ENCODE results near the gene IRX2.

The IRX2 gene

DNA sequence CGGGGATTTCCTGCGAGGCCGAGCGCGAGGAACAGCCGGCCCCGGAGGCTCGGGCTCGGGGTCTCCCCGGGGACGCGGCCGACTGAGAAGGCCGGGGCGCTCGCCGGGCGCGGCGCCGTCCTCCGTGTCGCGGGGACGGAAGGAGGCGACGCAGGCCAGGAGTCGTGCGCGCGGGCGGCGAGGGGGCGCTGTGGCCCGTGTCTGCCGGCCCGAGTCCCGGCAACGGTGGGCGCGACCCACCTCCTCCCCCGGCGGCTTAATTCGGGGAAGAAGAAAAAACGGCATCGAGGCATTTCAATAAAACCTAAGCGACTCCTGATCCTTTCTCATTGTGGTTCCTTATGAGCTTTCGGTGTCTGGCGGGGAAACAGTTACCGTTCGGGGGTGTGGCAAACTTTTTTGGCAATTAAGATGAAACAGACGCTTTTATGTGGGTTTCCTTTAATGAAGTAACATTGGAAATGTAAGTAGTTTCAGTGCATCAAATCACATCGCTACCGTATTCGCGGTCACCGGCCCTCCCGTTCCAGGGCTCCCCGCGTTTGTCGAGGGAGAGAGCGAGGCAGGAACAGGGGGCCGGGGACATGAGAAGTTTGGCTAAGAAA lies 3.7 kb upstream of the IRX2 start:
- peaks cover 99% of the 10 kb centered on the region for H3K27me3 ChIP-seq
- TF ChIP-seq, protein P1, sequence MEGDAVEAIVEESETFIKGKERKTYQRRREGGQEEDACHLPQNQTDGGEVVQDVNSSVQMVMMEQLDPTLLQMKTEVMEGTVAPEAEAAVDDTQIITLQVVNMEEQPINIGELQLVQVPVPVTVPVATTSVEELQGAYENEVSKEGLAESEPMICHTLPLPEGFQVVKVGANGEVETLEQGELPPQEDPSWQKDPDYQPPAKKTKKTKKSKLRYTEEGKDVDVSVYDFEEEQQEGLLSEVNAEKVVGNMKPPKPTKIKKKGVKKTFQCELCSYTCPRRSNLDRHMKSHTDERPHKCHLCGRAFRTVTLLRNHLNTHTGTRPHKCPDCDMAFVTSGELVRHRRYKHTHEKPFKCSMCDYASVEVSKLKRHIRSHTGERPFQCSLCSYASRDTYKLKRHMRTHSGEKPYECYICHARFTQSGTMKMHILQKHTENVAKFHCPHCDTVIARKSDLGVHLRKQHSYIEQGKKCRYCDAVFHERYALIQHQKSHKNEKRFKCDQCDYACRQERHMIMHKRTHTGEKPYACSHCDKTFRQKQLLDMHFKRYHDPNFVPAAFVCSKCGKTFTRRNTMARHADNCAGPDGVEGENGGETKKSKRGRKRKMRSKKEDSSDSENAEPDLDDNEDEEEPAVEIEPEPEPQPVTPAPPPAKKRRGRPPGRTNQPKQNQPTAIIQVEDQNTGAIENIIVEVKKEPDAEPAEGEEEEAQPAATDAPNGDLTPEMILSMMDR (IDR thresholded peaks at IDR 0.05), result no peak
- H3K9me3 ChIP-seq, result no peaks in the 10 kb centered on the region
- H3K4me1 ChIP-seq (ENCODE audit: control insufficient read depth in 1 of 2, insufficient read depth in 1 of 2, low read depth in 1 of 2, low read length in 1 of 2), result no peaks in the 10 kb centered on the region
- H3K27ac ChIP-seq, result no peak overlapping the region
- no peaks in the 10 kb centered on the region for H3K36me3 ChIP-seq
- H3K4me3 ChIP-seq (ENCODE audit: low read depth in 1 of 2, low read length in 1 of 2), result no peak overlapping the region

DNA sequence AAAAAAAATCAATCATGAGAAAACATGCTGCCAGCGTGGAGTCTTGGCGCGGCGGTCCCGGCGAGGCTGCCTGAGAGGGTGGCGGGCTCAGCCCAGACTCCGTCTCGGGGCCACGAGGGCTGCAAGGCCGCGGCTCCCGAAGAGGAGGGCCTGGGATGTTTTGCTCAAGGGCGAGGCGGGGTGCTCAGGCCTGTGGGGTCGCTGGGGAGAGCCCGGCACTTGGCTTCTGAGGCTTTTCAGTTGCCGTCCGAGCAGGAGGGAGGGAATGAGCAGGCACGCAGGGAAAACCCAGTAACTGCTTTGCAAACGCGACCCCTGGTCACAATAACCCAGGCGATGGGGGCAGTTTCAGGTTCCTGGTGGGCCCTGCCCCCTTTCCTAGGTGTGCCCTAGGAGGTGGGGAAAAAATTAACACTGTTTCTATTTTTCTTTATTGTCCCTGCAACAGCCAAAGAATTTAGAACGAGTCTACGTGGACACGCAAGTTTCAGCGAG lies 3.2 kb upstream of the IRX2 start:
- TF ChIP-seq, protein P1 (IDR thresholded peaks at IDR 0.05), result no peak
- H3K36me3 ChIP-seq, result no peaks in the 10 kb centered on the region
- no peak overlapping the region for H3K27ac ChIP-seq
- no peaks in the 10 kb centered on the region for H3K4me1 ChIP-seq (ENCODE audit: control insufficient read depth in 1 of 2, insufficient read depth in 1 of 2, low read depth in 1 of 2, low read length in 1 of 2)
- no peaks in the 10 kb centered on the region for H3K9me3 ChIP-seq
- H3K27me3 ChIP-seq, result peaks cover 99% of the 10 kb centered on the region
- H3K4me3 ChIP-seq (ENCODE audit: low read depth in 1 of 2, low read length in 1 of 2), result no peak overlapping the region

DNA sequence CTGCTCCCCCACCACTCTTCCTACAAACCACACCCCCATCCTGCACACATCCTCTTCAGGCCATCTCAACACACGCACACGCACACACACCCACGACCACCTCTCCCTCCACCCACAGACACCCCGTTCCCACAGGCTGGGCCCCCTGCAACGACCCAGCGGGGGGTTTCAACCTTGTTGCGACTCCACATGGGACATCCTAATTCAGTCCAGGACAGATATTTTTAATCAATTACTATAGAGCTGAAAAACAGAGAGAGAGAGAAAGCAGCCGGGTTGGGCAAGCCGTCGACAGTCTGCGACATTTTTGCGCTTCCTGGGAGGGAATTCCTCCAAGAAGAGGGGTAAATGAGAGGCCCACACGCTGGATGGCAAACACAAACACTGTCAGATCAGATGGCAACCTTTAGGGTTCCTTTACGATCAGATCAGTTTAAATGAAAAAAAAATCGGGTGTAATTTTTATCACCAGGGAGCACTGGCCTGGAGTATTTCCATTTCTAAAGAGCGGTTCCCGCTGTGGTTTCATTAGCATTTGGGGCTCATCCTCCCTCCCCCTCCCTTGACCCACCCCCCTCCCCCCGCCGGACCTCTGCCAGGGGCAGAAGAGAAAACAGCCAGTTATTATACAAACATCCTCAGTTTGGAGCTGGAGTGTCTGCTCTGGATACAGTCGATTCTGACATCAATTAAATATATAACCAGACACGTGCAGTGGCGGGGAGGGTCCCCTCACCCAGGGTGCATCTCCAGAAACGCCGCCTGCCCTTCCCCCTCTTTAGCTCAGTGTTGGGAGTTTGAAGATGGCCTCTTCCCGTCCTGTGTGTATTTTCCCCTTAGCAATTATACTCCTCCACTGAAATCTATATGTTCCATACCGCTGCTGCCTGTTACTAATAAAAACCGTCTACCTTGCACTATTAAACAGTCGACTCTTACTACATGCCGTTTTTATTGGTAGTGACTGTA lies 2.3 kb upstream of the IRX2 start:
- H3K4me1 ChIP-seq (ENCODE audit: control insufficient read depth in 1 of 2, insufficient read depth in 1 of 2, low read depth in 1 of 2, low read length in 1 of 2), result no peaks in the 10 kb centered on the region
- H3K27me3 ChIP-seq, result peaks cover 99% of the 10 kb centered on the region
- no peaks in the 10 kb centered on the region for H3K36me3 ChIP-seq
- H3K27ac ChIP-seq, result no peak overlapping the region
- no peak overlapping the region for H3K4me3 ChIP-seq (ENCODE audit: low read depth in 1 of 2, low read length in 1 of 2)
- TF ChIP-seq, protein P1 (IDR thresholded peaks at IDR 0.05), result no peak
- no peaks in the 10 kb centered on the region for H3K9me3 ChIP-seq

DNA sequence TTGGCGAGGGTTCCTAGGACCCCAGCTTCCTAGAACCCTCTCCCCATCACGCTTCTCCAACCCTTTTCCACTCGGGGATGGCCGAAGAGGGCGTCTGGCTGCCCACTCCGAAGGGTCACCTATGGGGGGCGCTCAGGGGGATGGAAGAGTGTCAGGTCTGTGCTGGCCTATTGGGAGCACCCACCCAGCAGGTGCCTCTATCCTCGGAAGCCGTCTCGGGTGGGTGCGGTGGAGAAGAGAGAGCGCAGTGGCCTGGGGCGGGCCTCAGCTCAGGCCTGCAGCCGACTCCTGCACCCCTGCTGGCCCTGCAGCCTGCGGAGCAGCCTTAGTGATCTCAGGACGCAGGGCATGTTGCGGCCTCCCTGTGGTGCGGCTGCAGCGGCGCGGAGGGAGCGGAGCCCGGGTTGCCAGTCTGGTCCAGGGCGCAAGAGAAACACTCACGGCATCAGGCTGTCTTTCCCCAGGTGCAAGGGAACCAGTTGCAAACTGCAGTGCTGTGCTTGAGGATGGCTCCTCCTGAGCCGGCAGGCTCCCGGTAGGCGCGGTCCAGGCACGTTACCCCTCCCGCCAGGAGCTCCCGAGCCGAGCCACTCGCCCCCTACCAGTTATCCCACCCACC lies 1.5 kb upstream of the IRX2 start:
- no peaks in the 10 kb centered on the region for H3K4me1 ChIP-seq (ENCODE audit: control insufficient read depth in 1 of 2, insufficient read depth in 1 of 2, low read depth in 1 of 2, low read length in 1 of 2)
- H3K4me3 ChIP-seq (ENCODE audit: low read depth in 1 of 2, low read length in 1 of 2), result no peak overlapping the region
- TF ChIP-seq, protein P1 (IDR thresholded peaks at IDR 0.05), result no peak
- no peaks in the 10 kb centered on the region for H3K36me3 ChIP-seq
- peaks cover 99% of the 10 kb centered on the region for H3K27me3 ChIP-seq
- H3K9me3 ChIP-seq, result no peaks in the 10 kb centered on the region
- H3K27ac ChIP-seq, result no peak overlapping the region

DNA sequence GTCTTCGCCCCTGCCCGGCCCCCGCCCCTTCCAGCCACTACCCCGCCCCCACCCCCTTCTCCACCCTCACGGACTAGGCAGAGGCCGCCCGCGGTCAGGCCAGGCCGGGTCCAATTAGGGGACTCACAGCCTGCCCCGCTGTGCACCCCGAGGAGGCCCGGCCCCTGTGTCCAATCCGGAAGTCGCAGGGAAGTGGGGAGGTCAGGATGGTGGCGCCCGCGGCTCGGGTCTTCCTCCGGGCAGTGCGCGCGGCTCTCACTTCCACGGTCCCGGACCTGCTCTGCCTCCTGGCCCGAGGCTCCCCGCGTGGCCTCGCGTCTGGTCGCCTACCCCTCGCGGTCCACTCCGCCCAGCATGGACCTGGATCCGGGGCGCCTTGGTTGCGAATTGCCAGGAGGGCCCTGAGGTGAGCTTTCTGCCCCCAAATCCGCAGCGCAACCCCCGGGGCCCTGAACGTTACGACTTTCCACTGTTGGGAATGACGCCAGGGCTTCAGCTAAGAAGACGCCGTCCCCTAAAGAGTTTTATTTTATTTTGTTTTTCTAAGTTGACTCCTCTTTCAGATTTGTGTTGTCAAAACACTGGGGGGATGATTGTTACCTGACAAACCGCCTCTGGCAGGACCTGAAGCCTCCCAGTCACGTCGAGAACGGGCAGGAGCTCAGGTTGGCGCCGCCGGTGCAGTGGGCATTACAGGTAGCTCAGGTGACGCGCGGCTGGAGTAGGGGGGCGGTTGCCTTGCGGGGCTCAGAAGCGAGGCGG lies 763 bp upstream of the IRX2 start:
- H3K4me3 ChIP-seq (ENCODE audit: low read depth in 1 of 2, low read length in 1 of 2), result no peak overlapping the region
- no peaks in the 10 kb centered on the region for H3K4me1 ChIP-seq (ENCODE audit: control insufficient read depth in 1 of 2, insufficient read depth in 1 of 2, low read depth in 1 of 2, low read length in 1 of 2)
- H3K9me3 ChIP-seq, result no peaks in the 10 kb centered on the region
- H3K36me3 ChIP-seq, result no peaks in the 10 kb centered on the region
- TF ChIP-seq, protein P1 (IDR thresholded peaks at IDR 0.05), result no peak
- H3K27ac ChIP-seq, result no peak overlapping the region
- peaks cover 99% of the 10 kb centered on the region for H3K27me3 ChIP-seq

Measured in neutrophil (primary cell).